HG03039 (cell line): Measurements from ENCODE around the gene PSMA6.
"Not testable (repeated sequence)": the region's sequence is repeated elsewhere in the genome, so short reads cannot be mapped to it uniquely, and the experiment has no call there.

Experiments used
- ATAC-seq: cut with Tn5 transposase; IDR thresholded peaks from one replicate; pipeline ENCODE4 v1.9.1; 2021; ENCODE audit warnings: mild to moderate bottlenecking, moderate library complexity; ENCODE audit not compliant: unreplicated experiment

The PSMA6 gene

GRCh38 chr14:35292051-35292769, at the start of gene PSMA6:
Gene PSMA6, plus strand, starts transcription at chr14:35292382. Its CDS starts 95 bp downstream, at chr14:35292477.
- ATAC-seq, result peak; percentile 86

GRCh38 chr14:35242599-35243311, 49.4 kb upstream of the PSMA6 start:
- ATAC-seq, result no peak

GRCh38 chr14:35243956-35244355, 48.2 kb upstream of the PSMA6 start:
- no peak for ATAC-seq

GRCh38 chr14:35244542-35244941, 47.6 kb upstream of the PSMA6 start:
- ATAC-seq, result no peak

GRCh38 chr14:35245051-35245450, 47.1 kb upstream of the PSMA6 start:
- ATAC-seq, result no peak

GRCh38 chr14:35247777-35248475, 44.3 kb upstream of the PSMA6 start:
- no peak for ATAC-seq

GRCh38 chr14:35248476-35248788, 43.8 kb upstream of the PSMA6 start:
- ATAC-seq, result no peak

- ATAC-seq, result no peak
Observed at GRCh38 chr14:35250319-35250718, 41.9 kb upstream of the PSMA6 start.

- ATAC-seq, result no peak
Observed at GRCh38 chr14:35252451-35252868, 39.7 kb upstream of the PSMA6 start.

GRCh38 chr14:35253056-35253455, 39.1 kb upstream of the PSMA6 start:
- not testable (repeated sequence) for ATAC-seq

- not testable (repeated sequence) for ATAC-seq
Observed at GRCh38 chr14:35254034-35254622, 38.1 kb upstream of the PSMA6 start.

GRCh38 chr14:35254736-35255135, 37.4 kb upstream of the PSMA6 start:
- no peak for ATAC-seq

GRCh38 chr14:35255711-35256110, 36.5 kb upstream of the PSMA6 start:
- no peak for ATAC-seq

GRCh38 chr14:35257809-35258208, 34.4 kb upstream of the PSMA6 start:
- ATAC-seq, result no peak

GRCh38 chr14:35258420-35258819, 33.8 kb upstream of the PSMA6 start:
- ATAC-seq, result no peak

- ATAC-seq, result no peak
Observed at GRCh38 chr14:35261774-35262173, 30.4 kb upstream of the PSMA6 start.

GRCh38 chr14:35262436-35262835, 29.7 kb upstream of the PSMA6 start:
- no peak for ATAC-seq

- no peak for ATAC-seq
Observed at GRCh38 chr14:35268946-35269345, 23.2 kb upstream of the PSMA6 start.

GRCh38 chr14:35274805-35275204, 17.4 kb upstream of the PSMA6 start:
- no peak for ATAC-seq

GRCh38 chr14:35277179-35277578, 15.0 kb upstream of the PSMA6 start:
- ATAC-seq, result no peak

- ATAC-seq, result no peak
Observed at GRCh38 chr14:35279369-35279768, 12.8 kb upstream of the PSMA6 start.

- ATAC-seq, result no peak
Observed at GRCh38 chr14:35281341-35281740, 10.8 kb upstream of the PSMA6 start.
